Endothelial cell of umbilical vein (primary cell): ENCODE data around the gene ETFDH. TPM values are rescaled to one million over a fixed set of nuclear protein-coding genes. Genes with fewer than 3 reads are reported as not detected.

Source experiments
- BruUV-seq: library from RNA; stranded (reverse); fragments of 400-500 nt; replicated peaks from 2 replicates; lab custom pipeline; 2021; lab: Mats Ljungman, UMichigan
- CTCF ChIA-PET: fragments of 300-600, 350-600 bp; sonication (Branson Sonifier 250); formaldehyde crosslinking; loops from one replicate; lab custom pipeline; 2021; ENCODE audit warnings: antibody characterized with exemption, inconsistent platforms; lab: Charles Lee
- POLR2A ChIA-PET: fragments of 300-600, 350-600 bp; sonication (Branson Sonifier 250); formaldehyde crosslinking; loops from one replicate; lab custom pipeline; 2021; ENCODE audit warnings: antibody characterized with exemption, inconsistent platforms; lab: Charles Lee
- DNase-seq: peaks from one replicate; pipeline ENCODE4 v3.0.0-alpha.2; 2011; ENCODE audit warnings: low read depth, low spot score
- FAIRE-seq: peaks from 2 replicates; lab custom pipeline; 2011; peaks lifted over from hg19 to GRCh38; lab: Jason Lieb, UNC
- H2AFZ ChIP-seq: 2 replicates; pipeline ENCODE4 v1.6.0; 2012; ENCODE audit warnings: low read depth, low read length, control low read depth, inconsistent platforms
- H3K27ac ChIP-seq: 2 replicates; pipeline ENCODE4 v1.5.1; 2011; ENCODE audit warnings: low read depth, mild to moderate bottlenecking, control low read depth, low read length, moderate library complexity; ENCODE audit not compliant: insufficient read depth
- H3K27me3 ChIP-seq, 2 experiments: 2 replicates each; pipeline versions ENCODE4 v1.6.0 to v1.6.1; 2011; ENCODE audit warnings: low read length in 2 of 2, mixed read lengths in 1 of 2; ENCODE audit not compliant: control insufficient read depth in 2 of 2, insufficient read depth in 2 of 2
- H3K36me3 ChIP-seq, 2 experiments: 2 replicates in 1 of 2; 3 replicates in 1 of 2; pipeline ENCODE4 v1.5.1; 2011; ENCODE audit warnings: low read length in 2 of 2, mild to moderate bottlenecking in 1 of 2, moderate library complexity in 1 of 2; ENCODE audit not compliant: control insufficient read depth in 2 of 2, insufficient read depth in 2 of 2; ENCODE audit errors: extremely low read depth in 1 of 2
- H3K4me1 ChIP-seq: 3 replicates; pipeline ENCODE4 v1.5.1; 2011; ENCODE audit warnings: mild to moderate bottlenecking, low read length; ENCODE audit not compliant: control insufficient read depth, insufficient read depth; ENCODE audit errors: extremely low read depth
- H3K4me2 ChIP-seq: 2 replicates; pipeline ENCODE4 v1.6.1; 2011; ENCODE audit warnings: low read length, control low read depth, mixed read lengths; ENCODE audit not compliant: insufficient read depth
- H3K4me3 ChIP-seq, 3 experiments: fragments of 200-600 bp in 1 of 3; sonication (generic), shearing (Covaris generic) in 1 of 3; replicated peaks in 1 of 3; 2 replicates each; pipeline ENCODE4 v1.5.1; 2011 to 2016; ENCODE audit warnings: control low read depth in 3 of 3, low read length in 3 of 3, mild to moderate bottlenecking in 2 of 3, inconsistent platforms in 1 of 3, low read depth in 1 of 3, moderate library complexity in 1 of 3; ENCODE audit not compliant: insufficient read depth in 1 of 3
- H3K79me2 ChIP-seq: 2 replicates; pipeline ENCODE4 v1.6.0; 2012; ENCODE audit warnings: low read length, inconsistent platforms; ENCODE audit not compliant: control insufficient read depth, insufficient read depth
- H3K9ac ChIP-seq: replicated peaks from 2 replicates; pipeline ENCODE3; 2011; ENCODE audit warnings: low read length, control low read depth; ENCODE audit not compliant: insufficient read depth; ENCODE audit errors: extremely low read depth
- H3K9me1 ChIP-seq: replicated peaks from 3 replicates; pipeline ENCODE4 v1.6.0; 2011; ENCODE audit warnings: mild to moderate bottlenecking, low read length; ENCODE audit not compliant: control insufficient read depth, insufficient read depth; ENCODE audit errors: extremely low read depth
- H3K9me3 ChIP-seq: replicated peaks from 2 replicates; pipeline ENCODE4 v1.5.1; 2012; ENCODE audit warnings: low read length, inconsistent platforms; ENCODE audit not compliant: control insufficient read depth, insufficient read depth
- H4K20me1 ChIP-seq: replicated peaks from 2 replicates; pipeline ENCODE3; 2011; ENCODE audit warnings: mild to moderate bottlenecking, low read length; ENCODE audit not compliant: control insufficient read depth, insufficient read depth; ENCODE audit errors: extremely low read depth
- CTCF ChIP-seq, 2 donors: IDR thresholded peaks; 1 replicate in 1 of 2; 2 replicates in 1 of 2; pipeline ENCODE4 v1.5.1; 2011; ENCODE audit warnings: low read length in 2 of 2, mild to moderate bottlenecking in 2 of 2, moderate library complexity in 2 of 2, control low read depth in 1 of 2, inconsistent platforms in 1 of 2, low read depth in 1 of 2; ENCODE audit not compliant: insufficient read depth in 1 of 2; ENCODE audit errors: extremely low read depth in 1 of 2
- EZH2 ChIP-seq: IDR thresholded peaks from 2 replicates; pipeline ENCODE4 v1.6.1; 2012; ENCODE audit warnings: borderline replicate concordance, low read depth, mild to moderate bottlenecking, moderate library complexity, low read length, inconsistent platforms; ENCODE audit not compliant: severe bottlenecking
- FOS ChIP-seq: IDR thresholded peaks from 2 replicates; pipeline ENCODE4 v1.6.1; 2011; ENCODE audit warnings: mild to moderate bottlenecking, low read length, moderate library complexity, borderline replicate concordance; ENCODE audit not compliant: insufficient read depth
- GATA2 ChIP-seq: IDR thresholded peaks from 2 replicates; pipeline ENCODE4 v1.7.0; 2011; ENCODE audit warnings: low read depth, mild to moderate bottlenecking, moderate library complexity, mixed read lengths, low read length; ENCODE audit not compliant: insufficient read length, insufficient read depth
- JUN ChIP-seq: IDR thresholded peaks from 2 replicates; pipeline ENCODE4 v1.6.1; 2011; ENCODE audit warnings: borderline replicate concordance, low read depth; ENCODE audit not compliant: insufficient read length, insufficient read depth
- MYC ChIP-seq: IDR thresholded peaks from one replicate; pipeline ENCODE4 v1.6.1; 2011; ENCODE audit warnings: mild to moderate bottlenecking, low read depth, low read length
- POLR2AphosphoS5 ChIP-seq: IDR thresholded peaks from 2 replicates; pipeline ENCODE4 v1.6.1; 2012; ENCODE audit warnings: low read depth, mild to moderate bottlenecking, control low read depth, low read length, moderate library complexity; ENCODE audit not compliant: insufficient read depth
- dilution Hi-C: fragments of 300-500 bp; cut with MboI; formaldehyde crosslinking; loops from one replicate; pipeline ENCODE4 v1.15.0; 2019; ENCODE audit warnings: low sequenced_read_pairs; ENCODE audit not compliant: extremely low pct_ligation_motif_present
- intact Hi-C: fragments of 100-400 bp; cut with micrococcal nuclease; formaldehyde crosslinking; loops from one replicate; pipeline ENCODE4 v1.10.0; 2022
- polyA plus RNA-seq, 4 experiments: library from polyadenylated mRNA; depleted of rRNA in 3 of 4; stranded (reverse) in 3 of 4; unstranded in 1 of 4; fragments of >200 nt; gene quantifications; 2 replicates each; pipeline versions ENCODE4 v1.2.1 to v1.2.3, GENCODE V29; 2011 to 2012; ENCODE audit warnings: missing spikeins in 1 of 4
- total RNA-seq: library from RNA; stranded (reverse); gene quantifications from 2 replicates; pipeline ENCODE4 v1.2.3, GENCODE V29; 2021

The ETFDH gene
- total and polyA plus RNA-seq, 2 donors (not counting 3 experiments of a cell fraction or from before 2014, with no cell fraction given), result 17.3 to 22.3 TPM

GRCh38 chr4:158721680-158722079, 49.6 kb downstream of the ETFDH start:
- no peak for TF ChIP-seq GATA2
- TF ChIP-seq EZH2, result no peak
- no peaks in the 10 kb centered on the region for H3K9me3 ChIP-seq
- dilution Hi-C loops, result no loop called here

GRCh38 chr4:158722291-158722916, 50.3 kb downstream of the ETFDH start:
- CTCF ChIA-PET, result no interaction called here
- FAIRE-seq, result peak; percentile 70

More at GRCh38 chr4:158721680-158722079, 49.6 kb downstream of the ETFDH start:
- intact Hi-C loops, result loop anchor here (2.0 to 5.0 kb wide), 4 partner anchors 47 to 471 kb away; partner anchors contain the start of gene FNIP2
- no peaks in the 10 kb centered on the region for H3K9me1 ChIP-seq
- peaks cover 23% of the 10 kb centered on the region for H3K79me2 ChIP-seq
- no peaks in the 10 kb centered on the region for H4K20me1 ChIP-seq
- peaks cover 8% of the 10 kb centered on the region for H3K4me1 ChIP-seq
- no peak overlapping the region for H3K27ac ChIP-seq
- no peak overlapping the region for H3K9ac ChIP-seq
- no peak for FAIRE-seq
- H3K4me2 ChIP-seq, result peak overlapping the region; percentile 89
- ChIA-PET CTCF (no interaction called here), POLR2A (no interaction called here)
- no peak overlapping the region for H2AFZ ChIP-seq
- peak overlapping the region in 1 of 3 experiments; percentile 87 for H3K4me3 ChIP-seq
- no TSS peak for BruUV-seq
- peaks cover 6 to 28% of the 10 kb centered on the region in 2 experiments for H3K36me3 ChIP-seq
- DNase-seq, result no peak
- no peaks in the 10 kb centered on the region for H3K27me3 ChIP-seq

More at GRCh38 chr4:158722291-158722916, 50.3 kb downstream of the ETFDH start:
- Histone ChIP-seq H4K20me1 (no peaks in the 10 kb centered on the region), H3K9me1 (no peaks in the 10 kb centered on the region), H3K4me1 (peaks cover 8% of the 10 kb centered on the region), H3K4me3 (peak overlapping the region; percentile 67 to 87 (median 76)), H3K4me2 (peak overlapping the region; percentile 89), H3K27ac (peak overlapping the region; percentile 68), H3K9me3 (no peaks in the 10 kb centered on the region), H3K79me2 (peaks cover 23% of the 10 kb centered on the region), H3K9ac (peak overlapping the region; percentile 86), H2AFZ (peak overlapping the region; percentile 84), H3K27me3 (no peaks in the 10 kb centered on the region), H3K36me3 (peaks cover 4 to 24% of the 10 kb centered on the region in 2 experiments)
- POLR2A ChIA-PET, result no interaction called here
- DNase-seq, result peak; percentile 51
- no TSS peak for BruUV-seq
- dilution Hi-C loops (no loop called here), intact Hi-C loops (loop anchor here (2.0 to 5.0 kb wide), 4 partner anchors 46 to 470 kb away; partner anchors contain the start of gene FNIP2)
- TF ChIP-seq JUN, result no peak
- no peak for TF ChIP-seq FOS
- TF ChIP-seq MYC, result no peak
- TF ChIP-seq CTCF (IDR thresholded peaks at IDR 0.05; ENCODE audit: extremely low read depth in 1 of 2, insufficient read depth in 1 of 2, low read depth in 1 of 2, low read length in 2 of 2), result no peak
- TF ChIP-seq POLR2AphosphoS5, result no peak
